Heart right ventricle (tissue), 16 donors: ENCODE data around the gene MMRN2. TPM values are rescaled to one million over a fixed set of nuclear protein-coding genes. Genes with fewer than 3 reads are reported as not detected.
"Not testable (repeated sequence)": the region's sequence is repeated elsewhere in the genome, so short reads cannot be mapped to it uniquely, and the experiment has no call there.

Experiments
- ATAC-seq, 8 donors: fragments of 200-7000 bp; cut with Tn5 transposase; one replicate each; pipeline ENCODE4 v1.9.1; 2020; ENCODE audit warnings: mild to moderate bottlenecking in 8 of 8, moderate library complexity in 8 of 8, moderate number of reproducible peaks in 1 of 8
- DNase-seq, 2 donors: peaks; one replicate each; pipeline ENCODE4 v3.0.0-alpha.2; 2020
- H3K27ac ChIP-seq, 10 donors: fragments of 200-600 bp; sonication (generic) in 2 of 10; one replicate each; pipeline versions ENCODE4 v1.5.0 to v1.8.0; 2020 to 2022; ENCODE audit warnings: mild to moderate bottlenecking in 3 of 10
- H3K27me3 ChIP-seq, 7 donors: fragments of 200-600 bp; one replicate each; pipeline ENCODE4 v1.8.0; 2021 to 2022; ENCODE audit warnings: mild to moderate bottlenecking in 2 of 7
- H3K36me3 ChIP-seq, 9 donors: fragments of 200-600 bp; sonication (generic) in 1 of 9; one replicate each; pipeline versions ENCODE4 v1.5.0 to v1.8.0; 2020 to 2022; ENCODE audit warnings: mild to moderate bottlenecking in 2 of 9
- H3K4me1 ChIP-seq, 9 donors: fragments of 200-600 bp; sonication (generic) in 1 of 9; one replicate each; pipeline versions ENCODE4 v1.5.0 to v1.8.0; 2020 to 2022; ENCODE audit warnings: mild to moderate bottlenecking in 4 of 9
- H3K4me3 ChIP-seq, 10 donors: fragments of 200-600 bp; sonication (generic) in 2 of 10; one replicate each; pipeline versions ENCODE4 v1.5.0 to v1.8.0; 2020 to 2022; ENCODE audit warnings: mild to moderate bottlenecking in 7 of 10, moderate library complexity in 2 of 10
- H3K9me3 ChIP-seq, 11 donors: fragments of 200-600 bp in 10 of 11; sonication (generic) in 2 of 11; one replicate each; pipeline versions ENCODE4 v1.5.0 to v1.8.0; 2013 to 2022; ENCODE audit warnings: mild to moderate bottlenecking in 2 of 11, control low read depth in 1 of 11, moderate library complexity in 1 of 11
- CTCF ChIP-seq, 9 donors: fragments of 200-600 bp; sonication (generic) in 2 of 9; IDR thresholded peaks; one replicate each; pipeline versions ENCODE4 v1.5.0 to v1.8.0; 2021 to 2022; ENCODE audit warnings: antibody characterized with exemption in 9 of 9, mild to moderate bottlenecking in 5 of 9, moderate library complexity in 1 of 9
- WGBS, 2 donors: extraction: QIAGEN DNeasy Blood & Tissue Kit; methylation state at CpG; one replicate each; pipeline ENCODE4 v1.1.7; 2013; ENCODE audit warnings: inconsistent platforms in 1 of 2; 5-methylcytosine and 5-hydroxymethylcytosine counted together
- intact Hi-C, 10 donors: fragments of 100-400 bp; cut with DNase I; formaldehyde crosslinking; loops; one replicate each; pipeline versions ENCODE4 v1.11.1 to v1.14.2; 2022
- long read RNA-seq, 3 donors: library from polyadenylated mRNA; unstranded; transcript quantifications; one replicate each; pipeline ENCODE4 v2.0.0, GENCODE V29; 2020 to 2021
- polyA plus RNA-seq, 2 donors: library from polyadenylated mRNA; stranded (reverse); fragments of 200-250 nt; gene quantifications; one replicate each; pipeline ENCODE4 v1.2.3, GENCODE V29; 2013
- total RNA-seq, 10 donors: library from RNA; stranded (reverse); fragmentation: NEBNext Ultra II Directional in 3 of 10; extraction: Animal tissue kit (Norgen Biotek cat#: 25700) in 3 of 10; gene quantifications; one replicate each; pipeline versions ENCODE4 v1.2.1 to v1.2.4, GENCODE V29; 2021 to 2023
- donor health status: Arrhythmogenic right ventricular cardiomyopathy.
- donor health status: ischemic (EF 13 %, LVEDD 7.1; RV severe dilation, severe dysfunction).
- donor health status: healthy with polysubstance abuse.
- donor health status: DM: no; HTN: yes; CAD: no.
- donor health status: DM: no; HTN: no; CAD: no.
- donor health status: ischemic (EF 25% LVEDD 6.9; RV normal size, moderate dysfunction).
- donor health status: ischemic (EF 25% LVEDD 5.7; RV mildly dilated, moderate dysfunction).
- donor health status: healthy.
- donor health status: DM: yes; HTN: yes; CAD: no.
- donor health status: Ischemic cardiomyopathy.
- donor health status: ischemic (EF 35%, LVEDD 5.7; RV mildly dilated, moderate dysfunction).
- donor health status: nonischemic (EF 11% LVEDD 7.7; RV severe dilation, severe dysfunction).
- donor health status: DM: yes; HTN: yes; CAD: no.
- donor health status: PGD.
- donor health status: ischemic (EF 29% LVEDD 5.4; RV normal size, mild dysfunction).
- donor health status: nonischemic (EF 23%, LVEDD 6.1; RV moderate dilation, normal function).

Gene MMRN2
- 10 to 100 TPM; 23.4 to 43.2 (median 36.2) TPM for total RNA-seq
- polyA plus RNA-seq = 10 to 100 TPM; 22.5 to 31.7 TPM
- long read RNA-seq, donor 1, full-length matches to known transcripts = 71 of 103 reads
- long read RNA-seq, donor 1, partial matches to known transcripts = 23 of 103 reads
- long read RNA-seq, donor 1, other reads (novel, unspliced or antisense) = 9 of 103 reads
- long read RNA-seq, donor 2, full-length matches to known transcripts = 87 of 118 reads
- long read RNA-seq, donor 2, partial matches to known transcripts = 26 of 118 reads
- long read RNA-seq, donor 2, other reads (novel, unspliced or antisense) = 5 of 118 reads
- long read RNA-seq, donor 3, full-length matches to known transcripts = 2 of 9 reads
- long read RNA-seq, donor 3, partial matches to known transcripts = 5 of 9 reads
- long read RNA-seq, donor 3, other reads (novel, unspliced or antisense) = 2 of 9 reads

- Histone ChIP-seq H3K9me3 (peaks cover 0 to 5% (median 0%) of the 10 kb centered on the region in 11 donors), H3K27ac (peak within 1 kb of the TSS; percentile 85 to 97 (median 90)), H3K4me3 (peak within 1 kb of the TSS; percentile 23 to 68 (median 58)), H3K36me3 (peaks cover 0 to 8% (median 0%) of the 10 kb centered on the region in 9 donors), H3K27me3 (no peaks in the 10 kb centered on the region), H3K4me1 (peaks cover 21 to 79% (median 63%) of the 10 kb centered on the region in 9 donors)
- TF ChIP-seq CTCF (IDR thresholded peaks at IDR 0.05) = no peak
- DNase-seq (peak; percentile 63 to 67), ATAC-seq (peak in 6 of 8 donors; percentile 12 to 22 (median 18))
- intact Hi-C loops = no loop called here
- WGBS, 2 donors = 47 to 67% methylated on average over 9 of the region's 9 CpGs
Observed at GRCh38 chr10:86957471-86958115, at the start of gene MMRN2. Gene MMRN2, minus strand, starts transcription at chr10:86957615. Its CDS starts 74 bp downstream, at chr10:86957541.

GRCh38 chr10:87007124-87007523, 49.7 kb upstream of the MMRN2 start:
- H3K27ac ChIP-seq, H3K9me3 ChIP-seq, DNase-seq, ATAC-seq, intact Hi-C loops, H3K27me3 ChIP-seq, H3K4me3 ChIP-seq, H3K4me1 ChIP-seq: not testable (repeated sequence)
- peaks cover 0 to 13% (median 0%) of the 10 kb centered on the region in 9 donors for H3K36me3 ChIP-seq
- WGBS, 2 donors = 43 to 62% methylated on average over 1 of the region's 1 CpG

- intact Hi-C loops = no loop called here
- no peak overlapping the region for H3K27ac ChIP-seq
- peaks cover 0 to 52% (median 0%) of the 10 kb centered on the region in 9 donors for H3K36me3 ChIP-seq
- H3K27me3 ChIP-seq = no peaks in the 10 kb centered on the region
- DNase-seq = no peak
- no peak for TF ChIP-seq CTCF (IDR thresholded peaks at IDR 0.05)
- H3K4me3 ChIP-seq = no peak overlapping the region
- no peak for ATAC-seq
- H3K4me1 ChIP-seq = no peaks in the 10 kb centered on the region
- 67 to 84% methylated on average over 3 of the region's 3 CpGs for WGBS, 2 donors
- H3K9me3 ChIP-seq = no peaks in the 10 kb centered on the region
Observed at GRCh38 chr10:87000491-87000890, 43.1 kb upstream of the MMRN2 start.

GRCh38 chr10:86999802-87000403, 42.5 kb upstream of the MMRN2 start:
- H3K27ac ChIP-seq, intact Hi-C loops, H3K4me1 ChIP-seq, H3K27me3 ChIP-seq, H3K9me3 ChIP-seq, H3K4me3 ChIP-seq, DNase-seq, ATAC-seq: not testable (repeated sequence)
- H3K36me3 ChIP-seq = peaks cover 0 to 58% (median 0%) of the 10 kb centered on the region in 9 donors
- 71 to 77% methylated on average over 6 of the region's 6 CpGs for WGBS, 2 donors

GRCh38 chr10:86992929-86993328, 35.5 kb upstream of the MMRN2 start:
- 87 to 91% methylated on average over 2 of the region's 2 CpGs for WGBS, 2 donors
- no peak for TF ChIP-seq CTCF (IDR thresholded peaks at IDR 0.05)
- DNase-seq (no peak), ATAC-seq (no peak)
- Histone ChIP-seq H3K4me1 (no peaks in the 10 kb centered on the region), H3K27me3 (no peaks in the 10 kb centered on the region), H3K36me3 (peaks cover 0 to 52% (median 0%) of the 10 kb centered on the region in 9 donors), H3K9me3 (no peaks in the 10 kb centered on the region), H3K4me3 (no peak overlapping the region), H3K27ac (no peak overlapping the region)
- intact Hi-C loops = no loop called here
